Tibial artery (tissue), 4 donors: ENCODE measurements around the gene UMODL1.

ENCODE experiments used
- DNase-seq, 2 donors: peaks; one replicate each; pipeline ENCODE4 v3.0.0-alpha.2; 2019
- H3K27ac ChIP-seq, 2 donors: fragments of 200-600 bp; sonication (generic) in 1 of 2; 1 replicate in 1 of 2; 2 replicates in 1 of 2; pipeline ENCODE4 v1.5.1; 2018 to 2019; ENCODE audit warnings: mild to moderate bottlenecking in 1 of 2
- H3K27me3 ChIP-seq, 2 donors: fragments of 200-600 bp; sonication (generic) in 1 of 2; one replicate each; pipeline versions ENCODE4 v1.5.1 to v1.6.0; 2016 to 2019
- H3K36me3 ChIP-seq, 3 donors: fragments of 200-600 bp; sonication (generic) in 2 of 3; one replicate each; pipeline ENCODE4 v1.5.1; 2016 to 2019; ENCODE audit warnings: mild to moderate bottlenecking in 2 of 3
- H3K4me1 ChIP-seq, 4 donors: fragments of 200-600 bp; sonication (generic) in 2 of 4; 1 replicate in 3 of 4; 2 replicates in 1 of 4; pipeline ENCODE4 v1.5.1; 2016 to 2019
- H3K4me3 ChIP-seq, 2 donors: fragments of 200-600 bp; sonication (generic) in 1 of 2; 1 replicate in 1 of 2; 2 replicates in 1 of 2; pipeline ENCODE4 v1.5.1; 2018 to 2019; ENCODE audit warnings: mild to moderate bottlenecking in 2 of 2
- H3K9me3 ChIP-seq, 3 donors: fragments of 200-600 bp; sonication (generic) in 1 of 3; one replicate each; pipeline ENCODE4 v1.5.1; 2016 to 2019
- CTCF ChIP-seq, 2 experiments: fragments of 200-600 bp in 1 of 2; fragments of 450-650 bp in 1 of 2; IDR thresholded peaks; one replicate each; pipeline ENCODE4 v1.5.1; 2017 to 2019; ENCODE audit warnings: antibody characterized with exemption in 2 of 2, mild to moderate bottlenecking in 1 of 2, moderate library complexity in 1 of 2
- intact Hi-C: fragments of 100-400 bp; cut with DNase I; formaldehyde crosslinking; loops from one replicate; pipeline ENCODE4 v1.15.0; 2023; ENCODE audit warnings: low total_unique reads

Gene UMODL1

GRCh38 chr21:42160111-42160721, 89.1 kb downstream of the UMODL1 start:
- TF ChIP-seq CTCF (IDR thresholded peaks at IDR 0.05): no peak
- intact Hi-C loops: loop anchor here (5.0 kb wide), 1 partner anchor 102 kb away; no protein-coding TSS in a partner anchor
- peaks cover 0 to 49% of the 10 kb centered on the region in 2 donors for H3K27me3 ChIP-seq
- H3K27ac ChIP-seq: no peak overlapping the region
- no peaks in the 10 kb centered on the region for H3K36me3 ChIP-seq
- H3K4me3 ChIP-seq: no peak overlapping the region
- H3K9me3 ChIP-seq: no peaks in the 10 kb centered on the region
- peaks cover 0 to 4% (median 0%) of the 10 kb centered on the region in 4 donors for H3K4me1 ChIP-seq
- DNase-seq: no peak

- no peak overlapping the region for H3K27ac ChIP-seq
- intact Hi-C loops: loop anchor here (5.0 kb wide), 1 partner anchor 102 kb away; no protein-coding TSS in a partner anchor
- H3K4me3 ChIP-seq: no peak overlapping the region
- peaks cover 0 to 44% of the 10 kb centered on the region in 2 donors for H3K27me3 ChIP-seq
- H3K36me3 ChIP-seq: no peaks in the 10 kb centered on the region
- TF ChIP-seq CTCF (IDR thresholded peaks at IDR 0.05): no peak
- peaks cover 0 to 4% (median 0%) of the 10 kb centered on the region in 4 donors for H3K4me1 ChIP-seq
- no peaks in the 10 kb centered on the region for H3K9me3 ChIP-seq
- DNase-seq: no peak
Measured at GRCh38 chr21:42160765-42161164, 89.6 kb downstream of the UMODL1 start.

DNA sequence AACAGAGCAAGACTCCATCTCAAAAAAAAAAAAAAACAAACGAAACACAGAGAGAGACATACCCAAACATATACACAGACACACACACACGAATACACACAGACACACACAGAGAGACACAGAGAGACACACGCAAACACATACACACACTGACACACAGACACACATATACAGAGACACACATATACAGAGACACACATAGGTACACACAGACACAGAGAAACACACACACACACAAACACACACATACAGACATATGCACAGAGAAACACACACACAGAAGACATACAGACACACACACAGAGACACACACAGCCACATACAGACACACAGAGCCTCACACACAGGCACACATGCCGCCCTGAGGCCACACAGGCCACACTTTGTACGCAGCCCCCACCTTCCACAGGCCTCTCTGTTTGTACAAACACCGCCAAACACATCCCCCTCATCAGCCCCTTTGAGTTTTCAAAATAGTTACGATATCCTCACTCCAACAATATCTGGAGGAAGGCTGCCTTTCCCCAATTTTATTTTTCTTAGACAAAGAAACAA, 90.4 kb downstream of the UMODL1 start:
- H3K27ac ChIP-seq: no peak overlapping the region
- intact Hi-C loops: loop anchor here (5.0 kb wide), 1 partner anchor 101 kb away; no protein-coding TSS in a partner anchor
- no peak for DNase-seq
- H3K27me3 ChIP-seq: peaks cover 0 to 39% of the 10 kb centered on the region in 2 donors
- no peaks in the 10 kb centered on the region for H3K36me3 ChIP-seq
- no peak for TF ChIP-seq CTCF (IDR thresholded peaks at IDR 0.05)
- H3K4me3 ChIP-seq: no peak overlapping the region
- H3K9me3 ChIP-seq: no peaks in the 10 kb centered on the region
- peaks cover 0 to 4% (median 0%) of the 10 kb centered on the region in 4 donors for H3K4me1 ChIP-seq

- DNase-seq: no peak
- intact Hi-C loops: loop anchor here (5.0 kb wide), 1 partner anchor 100 kb away; no protein-coding TSS in a partner anchor
- no peak for TF ChIP-seq CTCF (IDR thresholded peaks at IDR 0.05)
- Histone ChIP-seq H3K36me3 (no peaks in the 10 kb centered on the region), H3K27ac (no peak overlapping the region), H3K9me3 (no peaks in the 10 kb centered on the region), H3K4me3 (no peak overlapping the region), H3K27me3 (peaks cover 0 to 33% of the 10 kb centered on the region in 2 donors), H3K4me1 (peaks cover 0 to 4% (median 0%) of the 10 kb centered on the region in 4 donors)
Measured at GRCh38 chr21:42161956-42162681, 91.0 kb downstream of the UMODL1 start.

GRCh38 chr21:42162831-42163510, 91.9 kb downstream of the UMODL1 start:
- Histone ChIP-seq H3K9me3 (no peaks in the 10 kb centered on the region), H3K4me3 (no peak overlapping the region), H3K27ac (no peak overlapping the region), H3K36me3 (no peaks in the 10 kb centered on the region), H3K4me1 (no peaks in the 10 kb centered on the region), H3K27me3 (peaks cover 0 to 25% of the 10 kb centered on the region in 2 donors)
- intact Hi-C loops: loop anchor here (5.0 kb wide), 1 partner anchor 99 kb away; no protein-coding TSS in a partner anchor
- no peak for DNase-seq
- TF ChIP-seq CTCF (IDR thresholded peaks at IDR 0.05): no peak
